ENCODE measurements around the gene IGFBP3. TPM values are rescaled to one million over a fixed set of nuclear protein-coding genes. Genes with fewer than 3 reads are reported as not detected.

The IGFBP3 gene
- total RNA-seq, 4 donors from 2014 or later, result 25.4 to 118 (median 57.6) TPM

- 60 to 65% methylated on average over 2 to 7 of the region's 7 CpGs for WGBS, 2 donors (ENCODE audit: low coverage in 1 of 2)
- Histone ChIP-seq H3K36me3 (no peaks in the 10 kb centered on the region), H3K4me3 (no peak overlapping the region), H3K4me1 (peaks cover 0 to 11% (median 9%) of the 10 kb centered on the region in 4 donors), H3K27ac (no peak overlapping the region), H3K27me3 (peaks cover 41% of the 10 kb centered on the region), H3K9me3 (no peaks in the 10 kb centered on the region)
- intact Hi-C loops (cut with DNase I; ENCODE audit: low total_unique reads) (no loop called here), in situ Hi-C loops (cut with MboI; ENCODE audit: low pct_ligation_motif_present in 1 of 4, low pct_unique_long_range_greater_than_20kb in 1 of 4, low sequenced_read_pairs in 3 of 4) (no loop called here)
- TF ChIP-seq CTCF (IDR thresholded peaks at IDR 0.05), result no peak
- DNase-seq, result no peak
These were observed 35.7 kb downstream of the IGFBP3 start for GRCh38 chr7:45885264-45885882.

GRCh38 chr7:45884136-45884535 lies 36.9 kb downstream of the IGFBP3 start:
- intact Hi-C loops (cut with DNase I; ENCODE audit: low total_unique reads), result no loop called here
- WGBS, 2 donors (ENCODE audit: low coverage in 1 of 2), result 87 to 100% methylated on average over 1 to 4 of the region's 4 CpGs
- Histone ChIP-seq H3K36me3 (no peaks in the 10 kb centered on the region), H3K4me1 (peaks cover 0 to 11% (median 9%) of the 10 kb centered on the region in 4 donors), H3K9me3 (no peaks in the 10 kb centered on the region), H3K27me3 (peaks cover 29% of the 10 kb centered on the region), H3K27ac (no peak overlapping the region), H3K4me3 (no peak overlapping the region)
- in situ Hi-C loops (cut with MboI; ENCODE audit: low pct_ligation_motif_present in 1 of 4, low pct_unique_long_range_greater_than_20kb in 1 of 4, low sequenced_read_pairs in 3 of 4), result no loop called here
- TF ChIP-seq POLR2A (IDR thresholded peaks at IDR 0.05) (no peak), CTCF (IDR thresholded peaks at IDR 0.05) (no peak), POLR2AphosphoS5 (IDR thresholded peaks at IDR 0.05) (no peak), EP300 (IDR thresholded peaks at IDR 0.05; ENCODE audit: low read depth) (no peak)
- no peak for DNase-seq

- Histone ChIP-seq H3K27ac (no peak overlapping the region), H3K27me3 (peaks cover 12% of the 10 kb centered on the region), H3K9me3 (no peaks in the 10 kb centered on the region), H3K36me3 (no peaks in the 10 kb centered on the region), H3K4me3 (no peak overlapping the region), H3K4me1 (no peaks in the 10 kb centered on the region)
- TF ChIP-seq POLR2A (IDR thresholded peaks at IDR 0.05), result no peak
- intact Hi-C loops (cut with DNase I; ENCODE audit: low total_unique reads) (no loop called here), in situ Hi-C loops (cut with MboI; ENCODE audit: low pct_ligation_motif_present in 1 of 4, low pct_unique_long_range_greater_than_20kb in 1 of 4, low sequenced_read_pairs in 3 of 4) (no loop called here)
- WGBS, 2 donors (ENCODE audit: low coverage in 1 of 2), result 80 to 84% methylated on average over 3 to 5 of the region's 5 CpGs
- no peak for DNase-seq
These were observed 38.6 kb downstream of the IGFBP3 start for GRCh38 chr7:45882465-45882810.

GRCh38 chr7:45881759-45882464 lies 39.2 kb downstream of the IGFBP3 start:
- no peak overlapping the region for H3K27ac ChIP-seq
- intact Hi-C loops (cut with DNase I; ENCODE audit: low total_unique reads), result no loop called here
- no peak overlapping the region for H3K4me3 ChIP-seq
- no peak for DNase-seq
- WGBS, 2 donors (ENCODE audit: low coverage in 1 of 2), result 53 to 67% methylated on average over 11 to 12 of the region's 12 CpGs
- no peaks in the 10 kb centered on the region for H3K9me3 ChIP-seq
- H3K27me3 ChIP-seq, result peaks cover 7% of the 10 kb centered on the region
- in situ Hi-C loops (cut with MboI; ENCODE audit: low pct_ligation_motif_present in 1 of 4, low pct_unique_long_range_greater_than_20kb in 1 of 4, low sequenced_read_pairs in 3 of 4), result no loop called here
- H3K4me1 ChIP-seq, result no peaks in the 10 kb centered on the region
- no peaks in the 10 kb centered on the region for H3K36me3 ChIP-seq
- TF ChIP-seq CTCF (IDR thresholded peaks at IDR 0.05) (no peak), POLR2A (IDR thresholded peaks at IDR 0.05) (no peak)

GRCh38 chr7:45881280-45881758 lies 39.8 kb downstream of the IGFBP3 start:
- Histone ChIP-seq H3K27me3 (peaks cover under 1% of the 10 kb centered on the region), H3K4me1 (no peaks in the 10 kb centered on the region), H3K27ac (no peak overlapping the region), H3K9me3 (no peaks in the 10 kb centered on the region), H3K36me3 (no peaks in the 10 kb centered on the region), H3K4me3 (no peak overlapping the region)
- WGBS, 2 donors (ENCODE audit: low coverage in 1 of 2), result 86 to 92% methylated on average over 5 to 9 of the region's 9 CpGs
- DNase-seq, result no peak
- TF ChIP-seq POLR2A (IDR thresholded peaks at IDR 0.05), result no peak
- intact Hi-C loops (cut with DNase I; ENCODE audit: low total_unique reads), result no loop called here
- in situ Hi-C loops (cut with MboI; ENCODE audit: low pct_ligation_motif_present in 1 of 4, low pct_unique_long_range_greater_than_20kb in 1 of 4, low sequenced_read_pairs in 3 of 4), result no loop called here
